ENCODE measurements around the gene TMEM231. TPM values are rescaled to one million over a fixed set of nuclear protein-coding genes. Genes with fewer than 3 reads are reported as not detected.
A peak's percentile ranks its signal among the peaks of the same experiment; 100 is the strongest.
"Not testable (repeated sequence)": the region's sequence is repeated elsewhere in the genome, so short reads cannot be mapped to it uniquely, and the experiment has no call there.

TMEM231 gene
- total RNA-seq, 1 donor from 2014 or later, result 15.0 TPM

- no peak for DNase-seq (ENCODE audit: low read depth, low spot score)
Observed at GRCh38 chr16:75567911-75568310, 11.9 kb upstream of the TMEM231 start.

DNA sequence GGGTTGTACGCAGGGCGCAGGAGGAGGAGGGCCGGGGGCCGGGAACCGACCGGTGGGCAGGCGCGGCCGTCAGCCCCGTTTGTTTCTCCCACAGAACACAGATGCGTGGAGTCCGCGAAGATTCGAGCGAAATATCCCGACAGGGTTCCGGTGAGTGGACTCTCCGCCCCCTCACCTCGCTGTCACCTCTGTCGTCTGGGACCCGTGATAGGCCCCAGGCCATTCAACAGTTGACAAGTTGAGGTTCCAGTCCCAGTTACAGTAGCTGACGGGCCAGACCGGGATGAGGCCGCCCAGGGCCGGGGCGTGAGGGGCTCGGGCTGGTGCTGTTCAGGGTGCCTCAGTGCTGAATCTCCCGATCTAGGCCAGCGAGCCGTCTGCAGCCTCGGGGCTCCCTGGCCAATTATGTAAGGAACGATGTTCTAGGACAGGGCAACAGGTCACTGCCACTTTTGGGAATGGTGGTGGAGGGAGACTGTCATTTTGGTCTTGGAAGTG lies 10.8 kb upstream of the TMEM231 start:
- no peak for DNase-seq (ENCODE audit: low read depth, low spot score)

DNA sequence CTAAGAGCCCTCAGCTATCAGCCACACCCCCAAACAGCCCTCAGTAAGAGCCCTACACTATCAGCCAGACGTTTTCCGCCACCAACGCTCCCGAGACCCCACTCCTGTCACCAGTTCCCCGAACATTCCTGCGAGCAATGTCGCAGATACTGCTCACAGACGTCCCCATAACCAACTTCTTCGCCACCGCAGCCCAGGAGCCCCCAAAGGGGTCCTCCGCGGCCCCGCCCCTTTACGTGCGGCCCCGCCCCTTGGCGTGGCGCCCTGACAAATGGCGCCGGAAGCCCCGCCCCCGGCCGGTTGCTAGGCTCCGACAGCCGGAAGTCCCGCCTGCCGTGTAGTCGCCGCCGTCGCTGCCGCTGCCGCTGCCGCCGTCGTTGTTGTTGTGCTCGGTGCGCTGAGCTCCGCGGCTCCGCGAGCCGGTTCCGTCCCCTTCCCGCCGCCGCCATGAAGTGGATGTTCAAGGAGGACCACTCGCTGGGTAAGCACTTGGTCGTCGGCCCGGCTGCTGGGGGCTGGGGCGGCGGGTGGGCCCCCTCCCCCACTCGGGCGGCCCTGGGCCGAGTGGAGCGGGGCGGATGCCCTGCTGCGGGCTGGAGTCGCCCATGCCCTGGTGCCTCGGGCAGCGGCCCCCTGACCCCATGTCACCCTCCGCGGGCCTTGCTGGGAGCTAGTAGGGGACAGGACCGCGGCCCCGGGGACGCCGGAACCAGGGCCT lies 10.1 kb upstream of the TMEM231 start, which contains the start of gene GABARAPL2:
Gene GABARAPL2, plus strand, starts transcription at position 340 of the 718 bp plus-strand sequence. Its CDS starts 108 bp downstream, at position 448.
- DNase-seq (ENCODE audit: low read depth, low spot score), result peak; percentile 17

GRCh38 chr16:75565640-75566039 lies 9.6 kb upstream of the TMEM231 start:
- DNase-seq (ENCODE audit: low read depth, low spot score), result no peak

GRCh38 chr16:75559564-75560372 lies 3.7 kb upstream of the TMEM231 start:
- no peak for DNase-seq (ENCODE audit: low read depth, low spot score)

DNA sequence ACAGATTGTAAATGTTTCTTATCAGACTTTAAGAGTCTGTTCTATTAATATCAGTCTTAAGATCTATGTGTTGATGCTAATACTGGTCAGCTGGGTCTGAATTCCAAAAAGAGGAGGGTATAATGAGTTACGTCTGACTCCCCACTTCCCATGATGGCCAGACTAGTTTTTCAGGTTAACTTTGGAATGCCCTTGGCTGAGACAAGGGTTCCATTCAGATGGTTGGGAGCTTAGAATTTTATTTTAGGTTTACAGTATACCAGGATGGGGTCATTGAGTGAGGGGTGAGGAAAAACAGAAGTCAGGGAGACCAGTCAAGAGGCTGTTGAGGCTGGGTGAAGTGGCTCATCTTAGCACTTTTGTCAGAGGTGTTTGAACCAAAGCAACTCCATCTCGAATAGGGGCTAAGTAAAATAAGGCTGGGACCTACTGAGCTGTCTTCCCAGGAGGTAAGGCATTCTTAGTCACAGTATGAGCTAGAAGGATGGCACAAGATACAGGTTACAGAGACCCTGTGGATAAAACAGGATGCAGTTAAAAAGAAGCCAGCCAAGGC lies 2.9 kb upstream of the TMEM231 start:
- DNase-seq (ENCODE audit: low read depth, low spot score), result no peak

DNA sequence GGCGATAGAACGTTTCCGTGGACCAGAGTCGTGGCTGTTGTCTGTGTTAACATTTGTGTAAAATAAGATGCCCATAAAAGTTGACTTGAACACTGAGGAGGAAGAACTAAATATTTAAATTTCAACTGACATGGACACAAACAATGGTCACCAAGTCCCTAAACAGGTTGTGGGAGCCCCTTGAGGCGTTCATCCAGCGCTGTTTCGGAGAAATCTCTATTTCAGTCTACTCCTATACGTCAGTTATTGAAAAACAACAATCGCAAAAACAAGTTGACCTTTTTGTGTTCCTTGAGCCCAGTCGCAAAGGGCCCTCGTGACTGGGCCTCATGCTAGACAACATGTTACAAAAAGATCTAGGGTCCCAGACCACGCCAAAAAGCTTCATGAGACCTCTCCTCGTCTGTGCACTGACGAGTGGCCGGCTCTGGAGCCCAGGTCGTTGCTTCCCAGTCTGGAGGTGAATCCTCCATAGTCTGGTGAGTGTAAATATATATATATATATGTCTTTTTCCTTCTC lies 439 bp upstream of the TMEM231 start:
- no peak for DNase-seq (ENCODE audit: low read depth, low spot score)

GRCh38 chr16:75555213-75555706 lies 792 bp downstream of the TMEM231 start:
- peak; percentile 79 for DNase-seq (ENCODE audit: low read depth, low spot score)

GRCh38 chr16:75552951-75553350 lies 3.1 kb downstream of the TMEM231 start:
- DNase-seq (ENCODE audit: low read depth, low spot score), result peak; percentile 19

DNA sequence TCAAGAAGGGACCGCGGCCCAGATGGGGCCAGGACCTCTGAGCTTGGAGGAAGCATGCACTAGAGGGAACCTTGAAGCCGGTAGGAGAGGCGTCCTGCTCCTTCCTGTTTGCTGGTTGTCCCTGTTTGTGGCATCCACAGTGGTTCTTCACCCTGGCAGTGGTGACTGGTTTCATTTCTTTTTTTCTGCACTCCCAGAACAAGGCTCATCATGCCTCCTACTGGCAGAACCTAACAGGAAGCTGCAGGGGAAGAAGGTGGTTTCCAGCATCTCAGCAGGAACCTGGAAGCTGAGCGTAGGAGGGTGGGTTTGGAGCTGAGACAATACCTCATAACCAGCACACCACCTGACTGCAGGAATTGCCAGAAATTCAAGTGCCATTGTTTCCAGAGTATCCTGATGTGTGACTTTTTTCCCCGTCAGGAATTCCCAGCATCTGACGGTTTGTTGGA lies 5.8 kb downstream of the TMEM231 start:
- DNase-seq (ENCODE audit: low read depth, low spot score), result peak; percentile 79

DNA sequence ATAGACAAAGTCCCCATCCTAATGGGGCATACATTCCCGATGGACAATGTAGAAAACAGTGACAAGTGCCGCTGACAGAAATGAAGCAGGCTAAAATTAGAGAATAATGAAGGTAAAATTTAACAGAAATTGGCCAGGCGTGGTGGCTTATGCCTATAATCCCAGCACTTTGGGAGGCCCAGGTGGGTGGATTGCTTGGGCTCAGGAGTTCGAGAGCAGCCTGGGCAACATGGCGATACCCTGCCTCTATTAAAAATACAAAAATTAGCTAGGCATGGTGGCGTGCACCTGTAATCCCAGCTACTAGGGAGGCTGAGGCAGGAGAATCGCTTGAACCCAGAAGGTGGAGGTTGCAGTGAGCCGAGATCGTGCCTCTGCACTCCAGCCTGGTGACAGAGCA lies 7.6 kb downstream of the TMEM231 start:
- not testable (repeated sequence) for DNase-seq (ENCODE audit: low read depth, low spot score)

GRCh38 chr16:75546293-75546692 lies 9.8 kb downstream of the TMEM231 start:
- DNase-seq (ENCODE audit: low read depth, low spot score), result no peak

DNA sequence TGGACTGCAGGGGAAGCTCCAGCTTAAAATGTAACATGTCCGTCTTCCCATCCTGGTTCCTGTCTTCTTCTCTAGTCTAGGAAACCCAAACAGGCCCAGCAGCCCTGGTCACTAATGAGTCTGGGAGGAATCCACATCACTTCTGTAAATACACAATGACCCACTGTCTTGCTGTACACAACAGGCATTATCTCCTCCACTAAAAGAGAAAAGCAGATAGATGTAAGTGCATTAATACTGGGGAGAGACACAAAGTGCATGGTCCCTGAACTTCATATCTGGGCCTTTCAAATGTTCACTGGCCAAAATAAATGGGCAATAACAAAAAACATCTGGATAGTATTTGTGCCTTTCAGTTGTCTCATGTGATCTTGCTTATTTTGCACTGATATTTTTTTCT lies 10.2 kb downstream of the TMEM231 start:
- DNase-seq (ENCODE audit: low read depth, low spot score), result not testable (repeated sequence)

DNA sequence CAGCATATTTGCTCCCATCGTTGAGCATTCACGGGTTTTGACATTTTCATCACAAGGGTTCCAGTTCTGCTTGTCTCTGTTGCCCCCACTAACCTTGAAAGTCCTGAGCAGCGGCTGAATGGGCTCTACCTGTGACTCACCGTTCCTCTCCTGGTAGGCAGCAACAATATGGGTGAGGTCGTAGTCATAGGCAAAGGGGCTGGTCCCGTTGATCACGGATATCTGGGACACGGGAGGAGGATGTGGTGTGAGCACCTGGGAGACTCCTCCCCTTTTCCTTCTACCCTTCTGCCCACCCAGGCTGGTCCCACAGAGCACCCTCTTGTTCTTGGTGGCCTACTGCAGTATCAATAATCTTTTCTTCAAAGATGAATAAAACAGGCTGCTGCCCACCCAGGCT lies 13.6 kb downstream of the TMEM231 start:
- DNase-seq (ENCODE audit: low read depth, low spot score), result not testable (repeated sequence)

GRCh38 chr16:75541236-75541635 lies 14.8 kb downstream of the TMEM231 start:
- no peak for DNase-seq (ENCODE audit: low read depth, low spot score)

GRCh38 chr16:75538882-75539565 lies 17.0 kb downstream of the TMEM231 start:
- not testable (repeated sequence) for DNase-seq (ENCODE audit: low read depth, low spot score)

- DNase-seq (ENCODE audit: low read depth, low spot score), result no peak
Observed at GRCh38 chr16:75537776-75538175, 18.3 kb downstream of the TMEM231 start.

DNA sequence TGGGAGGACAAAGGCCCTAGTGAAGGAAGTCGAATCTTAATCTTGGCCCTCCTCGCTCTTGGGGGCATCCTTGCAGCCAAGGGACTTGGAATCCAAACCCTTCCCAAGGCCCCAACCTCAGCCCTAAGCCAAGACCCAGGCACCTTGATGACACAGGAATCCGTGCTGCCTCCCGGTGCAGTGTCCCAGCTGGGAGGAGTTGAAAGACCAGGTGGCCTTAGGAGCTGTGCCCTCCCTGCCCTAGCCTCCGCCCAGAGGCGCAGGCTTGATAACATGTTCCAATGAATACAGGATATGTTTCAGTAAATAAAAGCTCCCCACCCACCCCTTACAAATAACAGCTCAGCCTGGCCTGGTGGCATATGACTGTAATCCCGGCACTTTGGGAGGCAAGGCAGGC lies 20.2 kb downstream of the TMEM231 start, which contains the start of gene CHST5:
Gene CHST5, minus strand, starts transcription at position 208 of the 400 bp plus-strand sequence. CDS start 5,724 bp downstream, outside the sequence.
- no peak for DNase-seq (ENCODE audit: low read depth, low spot score)

DNA sequence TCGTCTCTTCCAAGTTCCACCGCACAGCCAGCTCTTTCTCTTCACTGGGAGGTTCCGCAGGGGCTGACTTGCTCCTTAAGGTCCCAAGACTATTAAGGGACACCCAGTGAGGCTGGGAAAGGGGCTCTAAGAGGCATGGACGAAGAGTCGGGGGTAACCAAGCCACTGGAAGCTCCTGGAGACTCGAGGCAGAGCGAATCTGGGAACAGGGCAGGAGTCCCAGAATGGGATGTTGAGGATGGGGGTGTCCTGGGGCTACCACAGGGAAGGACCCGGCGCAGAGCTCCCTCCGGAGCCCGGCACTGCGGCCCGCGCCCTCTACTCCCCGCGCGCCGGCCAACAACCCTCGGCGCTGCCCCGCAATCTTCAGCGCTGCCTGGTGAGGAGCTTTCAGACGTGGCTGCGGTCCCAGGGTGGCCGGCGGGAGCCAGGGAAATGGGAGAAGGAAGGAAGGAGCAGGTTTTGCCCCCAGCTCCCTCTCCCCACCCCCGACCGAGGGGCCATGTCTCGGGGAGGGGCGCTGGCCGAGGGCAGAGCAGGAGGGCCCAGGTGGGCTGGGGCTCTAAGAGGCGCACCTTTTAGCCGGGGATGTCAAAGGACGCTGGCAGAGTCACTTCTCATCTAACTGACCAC lies 20.7 kb downstream of the TMEM231 start:
- no peak for DNase-seq (ENCODE audit: low read depth, low spot score)

DNA sequence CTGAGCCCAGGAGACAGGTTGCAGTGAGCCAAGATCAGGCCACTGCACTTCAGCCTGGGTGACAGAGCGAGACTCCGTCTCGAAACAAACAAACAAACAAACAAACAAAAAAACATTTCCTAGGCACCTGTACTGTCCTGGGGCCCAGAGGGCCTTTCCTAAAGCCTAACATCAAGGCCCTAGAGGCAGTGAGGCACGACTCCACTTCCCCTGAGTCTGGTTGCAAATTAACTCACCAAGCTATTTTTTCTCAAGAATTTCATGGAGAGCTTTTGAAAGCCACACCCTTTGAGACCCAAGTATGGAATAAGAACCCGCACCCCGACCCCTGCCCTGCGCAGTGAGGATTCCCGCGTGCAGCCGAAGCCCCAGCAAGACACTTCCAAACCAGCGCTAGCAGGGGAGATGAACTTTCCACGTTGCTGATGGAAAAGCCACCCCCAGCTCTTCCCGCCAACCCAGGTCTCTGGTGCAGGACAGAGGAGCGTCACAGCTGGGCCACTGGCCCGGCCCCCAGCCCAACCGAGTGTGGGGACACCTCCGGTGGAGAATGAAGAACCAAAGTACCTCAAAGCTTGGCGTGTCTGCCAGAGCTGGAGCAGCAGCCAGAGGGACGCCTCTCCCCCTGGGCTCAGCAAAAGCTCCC lies 21.4 kb downstream of the TMEM231 start:
- DNase-seq (ENCODE audit: low read depth, low spot score), result no peak

Measured in pulmonary artery endothelial cell (primary cell).